C4-2B (cell line): ENCODE data around the gene TIMM21.

ENCODE experiments used
- CTCF ChIP-seq: fragments of 450-650 bp; conservative IDR thresholded peaks from 2 replicates; pipeline ENCODE4 v1.5.1; 2017; ENCODE audit warnings: mild to moderate bottlenecking
- ZFX ChIP-seq: fragments of 450-650 bp; IDR thresholded peaks from 2 replicates; pipeline ENCODE4 v1.6.1; 2017

GRCh38 chr18:74163019-74163660 lies 14.8 kb downstream of the TIMM21 start:
- TF ChIP-seq CTCF (no peak; the same call in 1 of the 2 replicates), ZFX (no peak)
